Right lobe of liver (tissue), 4 donors: ENCODE results near the gene SPON2.

Experiments
- POLR2A ChIP-seq: fragments of 450-650 bp; IDR thresholded peaks from one replicate; pipeline ENCODE4 v1.6.1; 2017; ENCODE audit warnings: antibody characterized with exemption, mild to moderate bottlenecking
- TF ChIP-seq, protein P1 (sequence below), 4 donors: fragments of 200-600 bp in 3 of 4; fragments of 450-650 bp in 1 of 4; IDR thresholded peaks; one replicate each; pipeline versions ENCODE4 v1.5.1 to v1.8.0; 2016 to 2022; ENCODE audit warnings: antibody characterized with exemption in 4 of 4, mild to moderate bottlenecking in 2 of 4
- donor health status: DM: no; HTN: no; CAD: no.
- donor health status: DM: no; HTN: no; CAD: no.
- donor health status: DM: no; HTN: yes; CAD: no.

DNA sequence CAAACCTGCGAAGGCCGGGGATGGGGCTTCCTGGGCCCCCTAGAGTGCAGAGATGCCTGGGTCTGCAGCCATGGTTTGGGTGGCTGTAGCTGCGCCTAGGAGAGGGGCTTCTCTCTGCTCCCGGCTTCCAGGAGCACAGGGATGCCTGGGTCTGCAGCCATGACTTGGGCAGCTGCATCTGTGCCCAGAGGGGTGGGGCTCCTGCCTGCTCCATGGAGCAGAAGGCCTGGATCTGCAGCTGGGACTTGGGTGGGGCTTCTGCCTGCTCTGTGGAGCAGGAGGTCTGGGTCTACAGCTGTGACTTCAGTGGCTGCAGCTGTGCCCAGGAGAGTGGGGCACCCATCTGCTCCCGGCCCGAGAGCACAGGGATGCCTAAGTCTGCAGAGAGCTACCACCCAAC lies 20.8 kb downstream of the SPON2 start:
- TF ChIP-seq, protein P1, sequence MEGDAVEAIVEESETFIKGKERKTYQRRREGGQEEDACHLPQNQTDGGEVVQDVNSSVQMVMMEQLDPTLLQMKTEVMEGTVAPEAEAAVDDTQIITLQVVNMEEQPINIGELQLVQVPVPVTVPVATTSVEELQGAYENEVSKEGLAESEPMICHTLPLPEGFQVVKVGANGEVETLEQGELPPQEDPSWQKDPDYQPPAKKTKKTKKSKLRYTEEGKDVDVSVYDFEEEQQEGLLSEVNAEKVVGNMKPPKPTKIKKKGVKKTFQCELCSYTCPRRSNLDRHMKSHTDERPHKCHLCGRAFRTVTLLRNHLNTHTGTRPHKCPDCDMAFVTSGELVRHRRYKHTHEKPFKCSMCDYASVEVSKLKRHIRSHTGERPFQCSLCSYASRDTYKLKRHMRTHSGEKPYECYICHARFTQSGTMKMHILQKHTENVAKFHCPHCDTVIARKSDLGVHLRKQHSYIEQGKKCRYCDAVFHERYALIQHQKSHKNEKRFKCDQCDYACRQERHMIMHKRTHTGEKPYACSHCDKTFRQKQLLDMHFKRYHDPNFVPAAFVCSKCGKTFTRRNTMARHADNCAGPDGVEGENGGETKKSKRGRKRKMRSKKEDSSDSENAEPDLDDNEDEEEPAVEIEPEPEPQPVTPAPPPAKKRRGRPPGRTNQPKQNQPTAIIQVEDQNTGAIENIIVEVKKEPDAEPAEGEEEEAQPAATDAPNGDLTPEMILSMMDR (IDR thresholded peaks at IDR 0.05) = no peak
- no peak for TF ChIP-seq POLR2A
